ENCODE measurements around the gene KCNMB1. TPM values are rescaled to one million over a fixed set of nuclear protein-coding genes. Genes with fewer than 3 reads are reported as not detected.

The KCNMB1 gene
- total RNA-seq, 1 experiment from 2014 or later: 0.43 TPM

GRCh38 chr5:170421826-170422225 lies 32.7 kb upstream of the KCNMB1 start:
- Histone ChIP-seq H3K36me3 (no peaks in the 10 kb centered on the region), H3K27me3 (peaks cover 9% of the 10 kb centered on the region; the same call in 1 of the 2 replicates), H3K4me3 (no peak overlapping the region), H3K9me3 (no peaks in the 10 kb centered on the region)
- DNase-seq: no peak

- peaks cover 9% of the 10 kb centered on the region; the same call in 1 of the 2 replicates for H3K27me3 ChIP-seq
- DNase-seq: peak; percentile 57
- H3K36me3 ChIP-seq: no peaks in the 10 kb centered on the region
- no peak overlapping the region for H3K4me3 ChIP-seq
- H3K9me3 ChIP-seq: no peaks in the 10 kb centered on the region
Observed at GRCh38 chr5:170420806-170421412, 31.7 kb upstream of the KCNMB1 start.

DNA sequence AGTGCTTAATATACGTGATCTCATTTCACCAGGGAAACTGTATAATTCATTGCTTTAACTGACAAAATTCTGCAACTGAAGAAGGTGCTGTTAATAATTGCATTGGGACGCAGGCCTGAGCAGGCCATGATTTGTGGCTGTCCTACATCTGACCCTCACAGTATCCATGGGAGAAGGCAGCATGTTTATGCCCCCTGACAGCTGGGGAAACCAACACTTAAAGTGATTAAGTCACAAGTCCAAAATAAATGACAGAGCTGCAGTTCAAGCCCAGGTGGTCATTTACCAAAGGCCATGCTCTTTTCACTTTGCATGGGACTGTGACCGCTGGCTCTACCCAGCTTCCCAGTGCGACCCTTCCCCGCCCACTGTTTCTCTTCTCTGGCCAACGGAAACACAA lies 30.5 kb upstream of the KCNMB1 start:
- Histone ChIP-seq H3K36me3 (no peaks in the 10 kb centered on the region), H3K4me3 (no peak overlapping the region), H3K9me3 (no peaks in the 10 kb centered on the region), H3K27me3 (peaks cover 9% of the 10 kb centered on the region; the same call in 1 of the 2 replicates)
- no peak for DNase-seq

- no peak overlapping the region for H3K4me3 ChIP-seq
- H3K36me3 ChIP-seq: no peaks in the 10 kb centered on the region
- DNase-seq: no peak
- no peaks in the 10 kb centered on the region for H3K9me3 ChIP-seq
- peaks cover 9% of the 10 kb centered on the region; the same call in 1 of the 2 replicates for H3K27me3 ChIP-seq
Observed at GRCh38 chr5:170418736-170419135, 29.6 kb upstream of the KCNMB1 start.

DNA sequence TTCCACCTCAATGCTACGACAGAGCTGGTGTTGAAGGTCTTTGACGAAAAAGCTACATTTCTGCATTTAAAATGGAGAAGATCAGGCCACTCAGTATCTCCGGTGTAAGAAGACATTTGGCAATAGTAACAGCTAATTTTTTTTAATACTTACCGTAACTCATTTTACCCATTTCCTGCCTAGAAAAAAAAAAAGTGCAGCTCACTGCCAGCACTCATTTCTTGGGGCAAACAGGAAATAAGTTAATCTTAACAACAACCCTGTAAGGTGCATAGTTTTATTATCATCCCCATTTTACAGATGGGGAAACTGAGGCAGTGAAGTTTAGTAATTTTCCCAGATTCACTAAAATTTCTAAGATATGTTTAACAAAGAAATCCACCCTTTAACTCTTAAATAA lies 27.4 kb upstream of the KCNMB1 start:
- H3K9me3 ChIP-seq: no peaks in the 10 kb centered on the region
- no peak overlapping the region for H3K4me3 ChIP-seq
- no peaks in the 10 kb centered on the region for H3K36me3 ChIP-seq
- DNase-seq: no peak
- peaks cover 5% of the 10 kb centered on the region; the same call in 1 of the 2 replicates for H3K27me3 ChIP-seq

GRCh38 chr5:170414786-170415185 lies 25.6 kb upstream of the KCNMB1 start:
- H3K36me3 ChIP-seq: no peaks in the 10 kb centered on the region
- no peaks in the 10 kb centered on the region for H3K9me3 ChIP-seq
- no peak for DNase-seq
- H3K4me3 ChIP-seq: no peak overlapping the region
- H3K27me3 ChIP-seq: peaks cover 5% of the 10 kb centered on the region; the same call in 1 of the 2 replicates

GRCh38 chr5:170413897-170414296 lies 24.7 kb upstream of the KCNMB1 start:
- H3K9me3 ChIP-seq: no peaks in the 10 kb centered on the region
- no peak for DNase-seq
- no peaks in the 10 kb centered on the region for H3K36me3 ChIP-seq
- peaks cover 3% of the 10 kb centered on the region; the same call in 1 of the 2 replicates for H3K27me3 ChIP-seq
- H3K4me3 ChIP-seq: no peak overlapping the region

DNA sequence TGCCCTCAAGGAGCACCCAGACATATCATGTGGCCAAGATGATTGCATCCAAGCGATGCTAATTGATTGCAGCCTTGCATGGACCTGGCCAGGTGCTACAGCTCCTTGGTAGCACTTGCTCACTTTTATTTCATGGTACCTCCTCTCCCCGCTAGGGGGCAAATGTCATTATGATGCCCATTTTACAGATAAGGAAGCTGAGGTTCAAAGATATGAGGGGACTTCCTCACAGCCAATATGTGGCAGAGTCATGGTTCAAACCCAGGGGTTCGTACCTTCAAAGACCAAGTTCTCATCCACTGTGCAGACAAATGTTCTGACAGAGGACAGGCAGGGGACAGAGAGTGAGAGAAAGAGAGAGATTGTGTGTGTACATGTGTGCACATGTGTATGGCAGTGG lies 21.9 kb upstream of the KCNMB1 start:
- Histone ChIP-seq H3K27me3 (peaks cover 5% of the 10 kb centered on the region; the same call in 1 of the 2 replicates), H3K4me3 (no peak overlapping the region), H3K9me3 (no peaks in the 10 kb centered on the region), H3K36me3 (no peaks in the 10 kb centered on the region)
- no peak for DNase-seq

GRCh38 chr5:170410401-170410800 lies 21.2 kb upstream of the KCNMB1 start:
- DNase-seq: no peak
- Histone ChIP-seq H3K9me3 (no peaks in the 10 kb centered on the region), H3K27me3 (peaks cover 5% of the 10 kb centered on the region; the same call in 1 of the 2 replicates), H3K4me3 (no peak overlapping the region), H3K36me3 (no peaks in the 10 kb centered on the region)

DNA sequence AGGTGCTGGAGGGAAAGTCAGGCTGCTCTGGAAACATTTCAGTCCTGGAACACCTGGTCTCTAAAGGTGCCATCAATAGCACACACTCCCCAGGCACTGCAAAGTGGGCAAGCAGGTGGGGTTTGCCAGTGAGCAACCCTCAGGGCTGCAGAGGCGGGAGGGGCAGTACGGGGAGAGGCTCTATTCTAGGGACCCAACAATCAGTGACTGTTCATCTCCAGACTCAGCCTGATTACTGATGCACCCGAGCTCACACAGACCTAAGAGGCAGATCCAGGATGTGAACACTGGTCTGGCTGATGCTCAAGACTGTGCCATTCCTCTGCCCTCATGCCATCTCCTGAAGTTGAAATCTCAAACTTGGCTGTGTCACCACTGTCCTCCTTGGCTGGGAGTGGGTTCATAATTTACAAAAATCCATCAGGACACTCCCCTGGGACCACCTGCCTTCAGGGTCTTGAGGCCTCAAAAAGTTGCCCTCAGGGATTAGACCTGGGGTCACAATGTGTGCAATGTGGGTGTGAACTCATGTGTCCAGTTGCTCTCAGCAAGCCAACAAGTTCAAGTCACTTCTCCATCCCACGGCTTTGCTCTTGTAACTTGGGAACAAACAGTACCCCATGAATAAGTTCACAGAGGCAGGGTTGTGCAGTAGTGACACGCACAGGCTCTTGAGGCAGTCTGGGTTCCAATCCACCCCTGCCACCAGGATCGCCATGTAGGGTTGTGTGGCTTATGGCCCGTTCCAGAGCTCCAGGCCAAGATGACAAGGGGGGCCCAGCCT lies 19.9 kb upstream of the KCNMB1 start:
- Histone ChIP-seq H3K27me3 (peaks cover 5% of the 10 kb centered on the region; the same call in 1 of the 2 replicates), H3K9me3 (no peaks in the 10 kb centered on the region), H3K36me3 (no peaks in the 10 kb centered on the region), H3K4me3 (no peak overlapping the region)
- DNase-seq: no peak

DNA sequence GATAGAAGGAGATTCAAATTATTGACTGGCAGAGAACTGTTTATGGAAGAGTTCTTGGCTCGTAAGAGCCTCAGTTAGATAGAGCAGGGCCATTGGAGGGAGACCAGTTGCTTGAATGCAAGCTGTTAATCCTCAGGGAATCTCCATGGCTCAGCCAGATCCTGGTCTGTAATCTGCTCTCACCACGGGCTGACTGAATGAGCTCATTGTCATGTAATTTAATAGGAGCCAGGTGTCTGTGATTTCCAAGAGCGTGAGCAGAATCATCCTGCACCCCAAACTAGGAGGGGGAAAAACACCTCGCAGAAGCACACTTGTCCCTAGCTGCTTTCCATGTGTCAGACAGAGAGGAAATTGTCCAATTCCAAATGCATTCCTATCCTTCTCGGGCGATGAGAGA lies 19.1 kb upstream of the KCNMB1 start:
- no peaks in the 10 kb centered on the region for H3K9me3 ChIP-seq
- H3K27me3 ChIP-seq: peaks cover 3% of the 10 kb centered on the region; the same call in 1 of the 2 replicates
- H3K4me3 ChIP-seq: no peak overlapping the region
- no peaks in the 10 kb centered on the region for H3K36me3 ChIP-seq
- peak; percentile 23 for DNase-seq

DNA sequence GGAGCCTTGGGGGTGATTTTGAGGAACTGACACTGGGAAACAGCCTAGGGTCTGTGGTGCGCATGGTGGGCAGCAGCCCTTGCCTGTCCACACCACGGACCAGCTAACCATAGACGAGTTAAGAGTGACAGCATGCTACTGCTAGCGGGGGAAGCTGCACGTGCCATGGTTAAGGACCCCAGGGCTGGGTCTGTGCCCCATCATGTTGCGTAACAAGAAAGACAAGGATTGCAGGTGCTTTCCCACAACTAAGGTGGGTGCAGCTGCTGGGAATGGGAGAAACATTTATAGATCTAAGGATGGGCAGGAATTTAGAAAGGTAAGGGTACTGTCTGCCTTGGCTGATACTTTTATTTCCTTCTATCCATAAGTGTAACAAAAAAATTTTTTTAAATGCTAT lies 17.9 kb upstream of the KCNMB1 start:
- no peak for DNase-seq
- Histone ChIP-seq H3K9me3 (no peaks in the 10 kb centered on the region), H3K4me3 (no peak overlapping the region), H3K27me3 (peaks cover 3% of the 10 kb centered on the region; the same call in 1 of the 2 replicates), H3K36me3 (no peaks in the 10 kb centered on the region)

GRCh38 chr5:170405817-170406216 lies 16.6 kb upstream of the KCNMB1 start:
- peaks cover 3% of the 10 kb centered on the region; the same call in 1 of the 2 replicates for H3K27me3 ChIP-seq
- H3K4me3 ChIP-seq: no peak overlapping the region
- H3K9me3 ChIP-seq: no peaks in the 10 kb centered on the region
- DNase-seq: no peak
- H3K36me3 ChIP-seq: no peaks in the 10 kb centered on the region

GRCh38 chr5:170404398-170404797 lies 15.2 kb upstream of the KCNMB1 start:
- Histone ChIP-seq H3K27me3 (peaks cover 3% of the 10 kb centered on the region; the same call in 1 of the 2 replicates), H3K36me3 (no peaks in the 10 kb centered on the region), H3K4me3 (no peak overlapping the region), H3K9me3 (no peaks in the 10 kb centered on the region)
- no peak for DNase-seq

DNA sequence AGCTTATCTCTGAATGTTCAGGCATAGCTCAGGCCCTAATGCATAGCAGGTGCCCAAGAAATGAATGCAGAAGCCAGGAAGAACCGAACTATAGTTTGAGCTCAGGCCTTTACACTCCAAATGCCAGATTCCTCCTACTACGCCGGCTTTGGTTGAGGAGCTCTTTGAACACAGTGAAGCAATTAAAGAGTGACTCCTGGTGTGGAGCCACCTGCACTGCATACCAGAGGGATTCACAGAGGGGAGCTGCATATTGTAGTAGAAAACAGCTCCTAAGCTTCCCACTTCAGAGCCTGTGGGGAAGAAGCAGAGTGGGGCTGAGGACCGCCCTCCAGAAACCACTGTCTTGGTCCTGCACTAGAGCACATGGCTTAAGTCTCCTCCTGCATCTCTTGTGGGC lies 14.5 kb upstream of the KCNMB1 start:
- Histone ChIP-seq H3K27me3 (peaks cover 3% of the 10 kb centered on the region; the same call in 1 of the 2 replicates), H3K9me3 (no peaks in the 10 kb centered on the region), H3K36me3 (no peaks in the 10 kb centered on the region), H3K4me3 (no peak overlapping the region)
- DNase-seq: no peak

GRCh38 chr5:170402508-170402907 lies 13.3 kb upstream of the KCNMB1 start:
- Histone ChIP-seq H3K4me3 (no peak overlapping the region), H3K36me3 (no peaks in the 10 kb centered on the region), H3K27me3 (peaks cover 6% of the 10 kb centered on the region; the same call in 1 of the 2 replicates), H3K9me3 (no peaks in the 10 kb centered on the region)
- no peak for DNase-seq

DNA sequence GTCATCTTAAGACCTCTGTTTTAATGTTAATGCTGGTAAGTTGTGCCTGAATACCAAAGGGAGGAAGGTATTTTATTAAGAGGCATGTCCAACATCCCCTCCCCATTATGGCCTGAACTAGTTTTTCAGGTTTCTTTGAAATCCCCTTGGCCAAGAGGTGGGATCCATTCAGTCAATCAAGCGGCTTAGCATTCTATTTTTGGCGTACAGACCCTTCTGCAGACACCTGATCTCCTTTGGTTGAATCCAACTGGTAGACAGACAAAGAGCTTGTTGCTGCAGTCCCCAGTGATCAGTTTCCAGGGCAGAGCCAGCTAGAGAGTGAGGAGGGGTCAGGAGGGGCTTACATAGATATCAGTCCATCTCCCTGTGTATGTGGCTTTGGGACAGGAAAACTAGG lies 7.9 kb upstream of the KCNMB1 start:
- Histone ChIP-seq H3K4me3 (no peak overlapping the region), H3K9me3 (no peaks in the 10 kb centered on the region), H3K27me3 (peaks cover 29% of the 10 kb centered on the region), H3K36me3 (no peaks in the 10 kb centered on the region)
- no peak for DNase-seq

DNA sequence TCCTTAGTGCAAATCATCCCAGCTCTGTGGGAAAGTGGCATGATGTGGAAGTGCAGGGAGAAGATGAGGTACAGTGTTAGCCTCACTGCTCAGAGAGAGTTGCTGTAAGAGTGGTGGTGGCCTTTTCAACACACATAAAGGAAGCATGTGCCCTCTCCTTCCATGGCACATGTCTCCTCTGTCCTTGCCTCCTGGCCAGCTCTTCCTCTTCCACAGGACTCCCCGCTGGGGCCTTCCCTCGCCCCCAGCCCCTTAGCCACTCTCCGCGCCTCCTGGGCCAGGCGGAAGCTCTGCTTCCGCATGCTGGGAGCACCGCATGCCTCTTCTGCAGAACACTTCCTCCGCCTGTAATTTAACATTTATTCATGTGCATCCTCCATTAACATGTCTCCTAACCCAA lies 4.8 kb upstream of the KCNMB1 start:
- H3K36me3 ChIP-seq: no peaks in the 10 kb centered on the region
- H3K27me3 ChIP-seq: peaks cover 29% of the 10 kb centered on the region
- H3K4me3 ChIP-seq: no peak overlapping the region
- no peak for DNase-seq
- no peaks in the 10 kb centered on the region for H3K9me3 ChIP-seq
